IPS DF 6.9 (cell line): ENCODE data around the gene FAHD2B.
"Not testable (repeated sequence)": the region's sequence is repeated elsewhere in the genome, so short reads cannot be mapped to it uniquely, and the experiment has no call there.

ENCODE experiments used
- DNase-seq: peaks from one replicate; pipeline ENCODE4 v3.0.0-alpha.2; 2013; ENCODE audit warnings: low read depth, low spot score
- H3K27ac ChIP-seq: one replicate; pipeline ENCODE4 v1.5.1; 2013; ENCODE audit warnings: low read length, control low read depth
- H3K27me3 ChIP-seq: 2 replicates; pipeline ENCODE4 v1.6.1; 2013; ENCODE audit warnings: mild to moderate bottlenecking, low read length; ENCODE audit not compliant: control insufficient read depth, insufficient read depth
- H3K36me3 ChIP-seq: 2 replicates; pipeline ENCODE4 v1.6.1; 2013; ENCODE audit warnings: low read length; ENCODE audit not compliant: control insufficient read depth, insufficient read depth
- H3K4me1 ChIP-seq: 2 replicates; pipeline ENCODE4 v1.6.1; 2013; ENCODE audit warnings: low read length; ENCODE audit not compliant: control insufficient read depth, insufficient read depth
- H3K4me3 ChIP-seq: 2 replicates; pipeline ENCODE4 v1.5.1; 2013; ENCODE audit warnings: mild to moderate bottlenecking, low read length
- H3K9me3 ChIP-seq: 2 replicates; pipeline ENCODE4 v1.6.1; 2013; ENCODE audit warnings: low read length, inconsistent platforms; ENCODE audit not compliant: control insufficient read depth, insufficient read depth
- WGBS: extraction: QIAGEN DNeasy Blood & Tissue Kit; methylation state at CpG from one replicate; pipeline ENCODE4 v1.1.7; 2013; ENCODE audit warnings: mixed read lengths, missing lambda C conversion rate; ENCODE audit not compliant: insufficient read length, insufficient coverage; 5-methylcytosine and 5-hydroxymethylcytosine counted together

The FAHD2B gene

GRCh38 chr2:97067279-97068004 lies 27.2 kb downstream of the FAHD2B start:
- no peak overlapping the region for H3K4me3 ChIP-seq
- no peaks in the 10 kb centered on the region for H3K27me3 ChIP-seq
- H3K9me3 ChIP-seq: no peaks in the 10 kb centered on the region
- no peaks in the 10 kb centered on the region; the same call in 1 of the 2 replicates for H3K4me1 ChIP-seq
- no peak for DNase-seq
- no peaks in the 10 kb centered on the region for H3K36me3 ChIP-seq
- WGBS: no CpG with 5 or more reads among the region's 5 CpGs
- no peak overlapping the region for H3K27ac ChIP-seq

GRCh38 chr2:97066030-97066429 lies 28.7 kb downstream of the FAHD2B start:
- not testable (repeated sequence) for H3K27ac ChIP-seq, DNase-seq, H3K27me3 ChIP-seq, H3K9me3 ChIP-seq, H3K36me3 ChIP-seq, H3K4me1 ChIP-seq, H3K4me3 ChIP-seq
- no CpG with 5 or more reads among the region's 5 CpGs for WGBS

GRCh38 chr2:97062020-97062419 lies 32.7 kb downstream of the FAHD2B start:
- not testable (repeated sequence) for H3K4me1 ChIP-seq, H3K36me3 ChIP-seq, H3K4me3 ChIP-seq, H3K27ac ChIP-seq, DNase-seq, H3K9me3 ChIP-seq, H3K27me3 ChIP-seq
- no CpG with 5 or more reads among the region's 1 CpG for WGBS

GRCh38 chr2:97059782-97060181 lies 34.9 kb downstream of the FAHD2B start:
- not testable (repeated sequence) for H3K9me3 ChIP-seq, H3K4me3 ChIP-seq, H3K36me3 ChIP-seq, H3K27me3 ChIP-seq, H3K27ac ChIP-seq, H3K4me1 ChIP-seq, DNase-seq
- WGBS: no CpG with 5 or more reads among the region's 7 CpGs

DNA sequence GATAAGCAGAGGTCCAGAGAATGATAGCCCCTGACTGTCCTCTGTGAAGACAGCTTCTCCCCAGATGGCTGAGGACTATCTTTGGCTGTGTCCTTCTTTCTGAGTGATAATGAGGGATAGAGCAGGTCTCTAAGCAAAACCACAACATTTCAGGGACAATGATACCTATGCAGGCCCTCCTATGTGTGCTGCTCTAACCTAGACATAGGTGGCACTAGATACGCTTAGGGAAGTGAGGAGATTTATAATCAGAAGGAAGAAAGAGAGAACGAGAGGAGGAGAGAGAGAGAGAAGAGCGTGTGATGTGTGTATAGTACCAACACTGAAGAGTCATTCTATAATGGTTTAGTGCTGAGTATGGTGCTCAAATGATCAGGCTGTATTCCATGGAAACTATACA lies 38.5 kb downstream of the FAHD2B start:
- no CpG with 5 or more reads among the region's 3 CpGs for WGBS
- H3K36me3 ChIP-seq, H3K27ac ChIP-seq, H3K4me1 ChIP-seq, H3K27me3 ChIP-seq, DNase-seq, H3K9me3 ChIP-seq, H3K4me3 ChIP-seq: not testable (repeated sequence)

DNA sequence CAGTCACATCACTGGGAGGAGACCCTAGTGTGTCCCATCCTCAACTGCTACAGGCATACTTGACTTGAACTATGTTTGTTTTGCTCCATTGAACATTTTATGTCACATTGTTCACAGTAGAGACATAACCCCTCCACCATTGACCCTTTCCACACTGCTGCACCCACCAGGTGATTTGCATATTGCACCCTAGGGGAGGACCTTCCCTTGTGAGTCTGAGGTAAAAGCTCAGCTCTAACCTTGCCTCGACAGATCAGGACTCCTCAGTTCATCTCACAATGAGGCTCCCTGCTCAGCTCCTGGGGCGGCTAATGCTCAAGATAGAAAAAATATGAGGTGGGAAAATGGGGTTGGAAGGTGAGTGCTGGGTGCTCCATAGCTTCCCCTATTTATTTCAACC lies 44.6 kb downstream of the FAHD2B start:
- H3K27ac ChIP-seq, H3K36me3 ChIP-seq, H3K4me1 ChIP-seq, H3K27me3 ChIP-seq, H3K9me3 ChIP-seq, DNase-seq, H3K4me3 ChIP-seq: not testable (repeated sequence)
- WGBS: no CpG with 5 or more reads among the region's 2 CpGs

DNA sequence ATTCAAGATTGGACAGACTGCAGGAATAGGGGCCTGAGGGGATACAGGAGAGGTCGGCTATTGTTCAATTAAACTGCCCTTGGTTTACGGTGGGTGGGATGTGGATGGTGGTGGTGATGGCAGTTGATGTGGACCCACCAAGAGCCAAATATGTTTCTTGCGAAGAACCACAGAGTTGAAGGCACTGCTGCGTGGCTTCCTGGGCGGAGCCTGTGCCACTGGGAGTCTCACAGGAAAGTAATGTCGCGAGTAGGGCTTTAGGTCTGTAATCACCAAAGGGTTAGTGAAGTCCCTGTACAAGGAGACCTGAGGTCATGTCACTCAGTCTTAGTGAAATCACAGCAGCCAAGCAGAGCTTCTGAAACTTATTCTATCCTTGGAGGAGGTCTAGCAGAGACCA lies 46.2 kb downstream of the FAHD2B start:
- not testable (repeated sequence) for H3K4me1 ChIP-seq, H3K27ac ChIP-seq, DNase-seq, H3K4me3 ChIP-seq, H3K9me3 ChIP-seq, H3K36me3 ChIP-seq, H3K27me3 ChIP-seq
- no CpG with 5 or more reads among the region's 7 CpGs for WGBS

DNA sequence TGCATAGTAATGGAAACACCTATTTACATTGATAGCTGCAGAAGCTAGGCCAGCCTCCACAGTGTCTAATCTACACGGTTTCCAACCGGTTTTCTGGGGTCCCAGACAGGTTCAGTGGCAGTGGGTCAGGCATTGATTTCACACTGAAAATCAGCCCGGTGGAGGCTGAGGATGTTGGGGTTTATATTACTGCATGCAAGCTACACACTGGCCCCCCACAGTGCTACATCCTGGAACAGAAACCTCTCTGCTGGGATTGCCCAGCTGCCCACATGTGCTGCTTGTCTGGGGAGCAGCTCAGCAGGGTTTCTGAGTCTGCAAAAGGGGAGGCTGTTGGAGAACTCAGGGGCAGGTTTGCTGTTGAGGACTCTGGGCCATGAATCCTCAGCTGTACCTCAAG lies 48.0 kb downstream of the FAHD2B start:
- H3K27me3 ChIP-seq, H3K36me3 ChIP-seq, H3K9me3 ChIP-seq, H3K4me1 ChIP-seq, DNase-seq, H3K4me3 ChIP-seq, H3K27ac ChIP-seq: not testable (repeated sequence)
- WGBS: no CpG with 5 or more reads among the region's 3 CpGs

DNA sequence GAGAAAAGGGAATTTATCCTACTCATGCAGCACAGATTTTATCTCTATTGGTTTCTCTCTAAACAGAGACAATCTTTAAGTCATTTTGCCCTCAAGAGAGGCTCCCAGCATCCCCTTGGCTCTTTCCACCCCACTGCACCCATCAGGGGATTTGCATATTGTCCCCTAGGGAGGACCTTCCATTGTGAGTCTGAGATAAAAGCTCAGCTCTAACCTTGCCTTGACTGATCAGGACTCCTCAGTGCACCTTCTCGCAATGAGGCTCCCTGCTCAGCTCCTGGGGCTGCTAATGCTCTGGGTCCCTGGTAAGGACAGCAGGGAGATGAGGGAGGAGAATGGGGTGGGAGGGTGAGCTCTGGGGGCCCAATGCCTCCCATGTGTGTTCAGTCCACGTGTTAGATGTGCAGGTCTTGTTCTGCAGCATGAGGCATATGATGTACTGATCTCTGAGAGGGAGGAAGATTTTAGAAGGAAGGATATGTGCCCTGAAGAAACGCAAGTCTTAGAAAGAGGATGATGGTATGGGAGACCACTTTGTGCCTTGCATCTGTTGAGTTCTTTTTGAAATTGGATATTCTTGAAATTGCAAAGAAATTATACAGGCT lies 48.7 kb downstream of the FAHD2B start:
- not testable (repeated sequence) for H3K27me3 ChIP-seq, H3K36me3 ChIP-seq, DNase-seq, H3K4me3 ChIP-seq, H3K9me3 ChIP-seq, H3K4me1 ChIP-seq, H3K27ac ChIP-seq
- no CpG with 5 or more reads among the region's 3 CpGs for WGBS
